OCI-LY1 (cell line): ENCODE data around the gene GNRHR.

Experiments used
- H2AFZ ChIP-seq: fragments of 200-600 bp; sonication (generic), shearing (Covaris generic); 2 replicates; pipeline ENCODE4 v1.6.0; 2014; ENCODE audit warnings: antibody characterized with exemption, mild to moderate bottlenecking, low read length
- H3F3A ChIP-seq: fragments of 200-600 bp; sonication (generic), shearing (Covaris generic); 2 replicates; pipeline ENCODE4 v1.6.0; 2014; ENCODE audit warnings: mild to moderate bottlenecking, antibody characterized with exemption, low read length, moderate library complexity; ENCODE audit not compliant: insufficient read depth
- H3K27ac ChIP-seq: fragments of 200-600 bp; sonication (generic); 2 replicates; pipeline ENCODE4 v1.5.1; 2014; ENCODE audit warnings: low read length, mixed run types, mild to moderate bottlenecking, low read depth; ENCODE audit not compliant: poor library complexity, severe bottlenecking
- H3K27me3 ChIP-seq: fragments of 200-600 bp; sonication (generic); 2 replicates; pipeline ENCODE4 v1.6.0; 2014; ENCODE audit warnings: antibody characterized with exemption, mild to moderate bottlenecking, low read length, moderate library complexity; ENCODE audit not compliant: insufficient read depth
- H3K36me3 ChIP-seq: fragments of 200-600 bp; sonication (generic); 2 replicates; pipeline ENCODE4 v1.6.1; 2014; ENCODE audit warnings: mild to moderate bottlenecking, antibody characterized with exemption, low read length, moderate library complexity, mixed read lengths; ENCODE audit not compliant: insufficient read depth
- H3K4me1 ChIP-seq: fragments of 200-600 bp; sonication (generic); 2 replicates; pipeline ENCODE4 v1.5.1; 2014; ENCODE audit warnings: mild to moderate bottlenecking, low read length, moderate library complexity; ENCODE audit not compliant: insufficient read depth, severe bottlenecking
- H3K4me2 ChIP-seq: fragments of 200-600 bp; sonication (generic), shearing (Covaris generic); 2 replicates; pipeline ENCODE4 v1.6.1; 2014; ENCODE audit warnings: low read length
- H3K4me3 ChIP-seq: fragments of 200-600 bp; sonication (generic); 2 replicates; pipeline ENCODE4 v1.5.1; 2014; ENCODE audit warnings: low read length, low read depth, mild to moderate bottlenecking, mixed read lengths; ENCODE audit not compliant: poor library complexity, severe bottlenecking
- H3K79me2 ChIP-seq: fragments of 200-600 bp; shearing (Covaris generic); 2 replicates; pipeline ENCODE4 v1.6.1; 2016; ENCODE audit warnings: mixed run types, low read length, mixed read lengths; ENCODE audit not compliant: insufficient read depth
- H3K9ac ChIP-seq: fragments of 200-600 bp; sonication (generic), shearing (Covaris generic); 2 replicates; pipeline ENCODE4 v1.6.1; 2014; ENCODE audit warnings: mild to moderate bottlenecking, low read length, mixed read lengths
- H3K9me2 ChIP-seq: fragments of 200-600 bp; sonication (generic), shearing (Covaris generic); 2 replicates; pipeline ENCODE4 v1.6.1; 2014; ENCODE audit warnings: low read depth, mild to moderate bottlenecking, low read length, mixed read lengths
- H3K9me3 ChIP-seq: fragments of 200-600 bp; shearing (Covaris generic); 2 replicates; pipeline ENCODE4 v1.6.1; 2014; ENCODE audit warnings: low read length, mixed read lengths
- H4K20me1 ChIP-seq: fragments of 200-600 bp; sonication (generic), shearing (Covaris generic); 2 replicates; pipeline ENCODE4 v1.6.0; 2016; ENCODE audit warnings: mild to moderate bottlenecking, low read length; ENCODE audit not compliant: insufficient read depth
- EZH2 ChIP-seq: fragments of 200-600 bp; sonication (generic), shearing (Covaris generic); IDR thresholded peaks from 2 replicates; pipeline ENCODE4 v1.8.0; 2017; ENCODE audit warnings: borderline replicate concordance, mixed run types, mild to moderate bottlenecking, antibody characterized with exemption, low read length, moderate library complexity, mixed read lengths
- TF ChIP-seq, protein P1 (sequence below): fragments of 200-600 bp; sonication (generic), shearing (Covaris generic); IDR thresholded peaks from 2 replicates; pipeline ENCODE4 v1.5.1; 2017; ENCODE audit warnings: mild to moderate bottlenecking, antibody characterized with exemption, low read length, moderate library complexity, mixed read lengths

The GNRHR gene

DNA sequence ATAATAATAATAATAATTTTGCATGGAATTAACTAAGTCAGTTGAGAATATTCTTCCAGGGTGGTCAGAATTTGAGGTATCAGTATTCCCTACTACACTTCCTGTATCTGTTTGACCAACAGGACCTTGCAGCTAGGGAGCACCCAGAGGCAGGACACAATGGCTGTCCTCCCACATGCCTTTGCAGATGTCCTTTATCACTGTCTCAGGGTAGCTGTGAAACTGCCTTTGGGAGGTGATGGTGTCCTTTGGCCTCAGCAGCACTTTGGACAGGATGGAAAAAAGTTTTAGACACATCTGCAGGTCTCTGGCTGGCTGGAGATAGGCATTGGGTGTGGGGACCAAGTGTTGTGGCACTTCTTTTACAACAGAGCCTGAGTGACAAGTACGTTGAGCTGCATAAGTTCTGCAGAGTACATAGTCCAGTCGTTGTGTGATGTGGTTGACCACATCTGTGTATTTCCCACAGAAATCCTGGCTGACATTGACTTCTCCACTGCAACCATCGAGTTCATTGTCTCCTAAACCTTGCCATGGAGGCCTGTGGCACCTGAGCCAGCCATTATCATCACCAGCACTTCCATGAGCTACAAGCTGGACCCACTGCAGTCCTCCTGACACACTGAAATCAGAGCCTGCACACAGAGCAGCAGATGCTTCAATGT is 34.1 kb downstream of the GNRHR start:
- Histone ChIP-seq H3K4me2 (no peak overlapping the region), H3K36me3 (peaks cover 14% of the 10 kb centered on the region), H3K9ac (no peak overlapping the region), H3K79me2 (no peaks in the 10 kb centered on the region), H3K4me3 (no peak overlapping the region), H4K20me1 (no peaks in the 10 kb centered on the region), H3K9me3 (no peaks in the 10 kb centered on the region), H3K27ac (no peak overlapping the region), H3F3A (no peaks in the 10 kb centered on the region), H3K9me2 (no peaks in the 10 kb centered on the region), H3K27me3 (no peaks in the 10 kb centered on the region), H3K4me1 (no peaks in the 10 kb centered on the region), H2AFZ (no peak overlapping the region)
- TF ChIP-seq, protein P1, sequence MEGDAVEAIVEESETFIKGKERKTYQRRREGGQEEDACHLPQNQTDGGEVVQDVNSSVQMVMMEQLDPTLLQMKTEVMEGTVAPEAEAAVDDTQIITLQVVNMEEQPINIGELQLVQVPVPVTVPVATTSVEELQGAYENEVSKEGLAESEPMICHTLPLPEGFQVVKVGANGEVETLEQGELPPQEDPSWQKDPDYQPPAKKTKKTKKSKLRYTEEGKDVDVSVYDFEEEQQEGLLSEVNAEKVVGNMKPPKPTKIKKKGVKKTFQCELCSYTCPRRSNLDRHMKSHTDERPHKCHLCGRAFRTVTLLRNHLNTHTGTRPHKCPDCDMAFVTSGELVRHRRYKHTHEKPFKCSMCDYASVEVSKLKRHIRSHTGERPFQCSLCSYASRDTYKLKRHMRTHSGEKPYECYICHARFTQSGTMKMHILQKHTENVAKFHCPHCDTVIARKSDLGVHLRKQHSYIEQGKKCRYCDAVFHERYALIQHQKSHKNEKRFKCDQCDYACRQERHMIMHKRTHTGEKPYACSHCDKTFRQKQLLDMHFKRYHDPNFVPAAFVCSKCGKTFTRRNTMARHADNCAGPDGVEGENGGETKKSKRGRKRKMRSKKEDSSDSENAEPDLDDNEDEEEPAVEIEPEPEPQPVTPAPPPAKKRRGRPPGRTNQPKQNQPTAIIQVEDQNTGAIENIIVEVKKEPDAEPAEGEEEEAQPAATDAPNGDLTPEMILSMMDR, result no peak

DNA sequence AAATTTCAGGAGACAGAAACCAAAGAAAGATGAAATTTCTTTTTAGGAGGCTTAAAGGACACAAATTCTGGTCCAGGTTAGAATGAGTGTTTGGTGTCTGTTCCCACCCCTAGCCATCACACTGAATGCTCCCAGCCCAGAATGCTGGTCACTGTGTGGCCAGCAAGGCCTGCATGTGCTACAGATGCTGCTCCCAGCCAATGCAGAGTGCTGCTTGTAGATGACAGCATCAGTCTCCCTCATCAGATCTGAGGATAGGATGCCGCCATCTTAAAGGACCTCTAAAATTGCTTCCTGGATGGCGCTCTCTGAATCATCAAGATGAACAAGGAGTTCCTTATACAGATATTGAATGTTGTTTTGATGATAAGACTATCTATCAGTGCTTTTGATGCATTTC is 35.3 kb downstream of the GNRHR start:
- Histone ChIP-seq H3K27ac (no peak overlapping the region), H3K4me2 (no peak overlapping the region), H3K9ac (no peak overlapping the region), H3F3A (no peaks in the 10 kb centered on the region), H3K79me2 (no peaks in the 10 kb centered on the region), H3K4me1 (peaks cover 4% of the 10 kb centered on the region), H3K4me3 (no peak overlapping the region), H3K9me2 (no peaks in the 10 kb centered on the region), H3K27me3 (no peaks in the 10 kb centered on the region), H3K36me3 (peaks cover 14% of the 10 kb centered on the region), H4K20me1 (no peaks in the 10 kb centered on the region), H2AFZ (no peak overlapping the region), H3K9me3 (no peaks in the 10 kb centered on the region)
- no peak for TF ChIP-seq EZH2
- TF ChIP-seq, protein P1, result no peak

DNA sequence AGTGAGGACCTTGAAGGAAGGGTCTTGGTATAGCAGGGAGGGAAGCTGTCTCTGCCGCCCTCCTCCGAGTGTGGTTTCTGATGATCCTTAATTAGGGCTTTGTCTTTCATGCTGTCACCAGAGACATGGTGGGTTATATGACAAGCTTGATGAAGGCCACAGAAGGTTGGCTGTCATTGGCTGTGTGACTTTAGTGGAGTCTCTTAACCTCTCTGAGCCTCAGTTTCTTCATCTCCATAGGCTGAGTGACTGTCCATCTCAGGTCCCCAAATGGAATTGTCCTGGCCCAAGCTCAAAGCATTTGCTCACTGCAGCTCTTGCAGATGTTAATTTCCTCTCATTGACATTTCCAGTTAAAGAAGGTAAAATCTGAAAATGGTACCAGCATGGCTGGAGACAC is 36.6 kb downstream of the GNRHR start:
- Histone ChIP-seq H3K9me3 (no peaks in the 10 kb centered on the region), H3K9me2 (no peaks in the 10 kb centered on the region), H3K27ac (no peak overlapping the region), H3K27me3 (no peaks in the 10 kb centered on the region), H3K4me2 (no peak overlapping the region), H3K79me2 (no peaks in the 10 kb centered on the region), H3F3A (no peaks in the 10 kb centered on the region), H3K4me1 (peaks cover 7% of the 10 kb centered on the region), H4K20me1 (no peaks in the 10 kb centered on the region), H3K36me3 (peaks cover 14% of the 10 kb centered on the region), H3K4me3 (no peak overlapping the region), H3K9ac (no peak overlapping the region), H2AFZ (no peak overlapping the region)
- TF ChIP-seq EZH2, result no peak
- TF ChIP-seq, protein P1, result no peak
